Uterus (tissue), 4 donors: ENCODE data around the gene ZNF346. TPM values are rescaled to one million over a fixed set of nuclear protein-coding genes. Genes with fewer than 3 reads are reported as not detected.

ENCODE experiments used
- DNase-seq, 2 donors: peaks; one replicate each; pipeline ENCODE4 v3.0.0-alpha.2; 2019 to 2020
- H3K27ac ChIP-seq, 2 donors: fragments of 200-600 bp; sonication (generic); 1 replicate in 1 of 2; 2 replicates in 1 of 2; pipeline ENCODE4 v1.5.1; 2016 to 2018
- H3K27me3 ChIP-seq, 2 donors: fragments of 200-600 bp; sonication (generic); one replicate each; pipeline ENCODE4 v1.5.1; 2018 to 2019; ENCODE audit warnings: control low read depth in 1 of 2
- H3K36me3 ChIP-seq, 2 donors: fragments of 200-600 bp; sonication (generic); one replicate each; pipeline ENCODE4 v1.5.1; 2019; ENCODE audit warnings: control low read depth in 1 of 2
- H3K4me1 ChIP-seq, 2 donors: fragments of 200-600 bp; sonication (generic); one replicate each; pipeline ENCODE4 v1.5.1; 2018 to 2019; ENCODE audit warnings: control low read depth in 1 of 2
- H3K4me3 ChIP-seq, 2 donors: fragments of 200-600 bp; sonication (generic); 1 replicate in 1 of 2; 2 replicates in 1 of 2; pipeline ENCODE4 v1.5.1; 2018 to 2019; ENCODE audit warnings: mild to moderate bottlenecking in 1 of 2
- H3K9me3 ChIP-seq, 2 donors: fragments of 200-600 bp; sonication (generic); one replicate each; pipeline ENCODE4 v1.5.1; 2019; ENCODE audit warnings: control low read depth in 1 of 2
- POLR2A ChIP-seq, 2 donors: fragments of 450-650 bp; IDR thresholded peaks; one replicate each; pipeline ENCODE4 v1.6.1; 2016; ENCODE audit warnings: antibody characterized with exemption in 2 of 2, mild to moderate bottlenecking in 1 of 2, moderate library complexity in 1 of 2
- intact Hi-C: fragments of 100-400 bp; cut with DNase I; formaldehyde crosslinking; loops from one replicate; pipeline ENCODE4 v1.15.1; 2023; ENCODE audit warnings: low total_unique reads
- total RNA-seq, 4 donors: library from RNA; depleted of rRNA in 3 of 4; stranded (reverse); fragments of >200 nt in 3 of 4; gene quantifications; one replicate each; pipeline versions ENCODE4 v1.1.0 to v1.2.4, GENCODE V29; 2014 to 2023
- TF ChIP-seq, protein P1 (sequence below), 4 experiments: fragments of 200-600 bp in 2 of 4; fragments of 450-650 bp in 2 of 4; sonication (generic) in 2 of 4; IDR thresholded peaks; one replicate each; pipeline ENCODE4 v1.5.1; 2016 to 2019; ENCODE audit warnings: antibody characterized with exemption in 4 of 4, mild to moderate bottlenecking in 2 of 4, moderate library complexity in 1 of 4
- donor health status: DM: yes; HTN: yes; CAD: no.

ZNF346 gene
- total RNA-seq, 4 donors from 2014 or later = 10.5 to 38.5 (median 29.2) TPM

DNA sequence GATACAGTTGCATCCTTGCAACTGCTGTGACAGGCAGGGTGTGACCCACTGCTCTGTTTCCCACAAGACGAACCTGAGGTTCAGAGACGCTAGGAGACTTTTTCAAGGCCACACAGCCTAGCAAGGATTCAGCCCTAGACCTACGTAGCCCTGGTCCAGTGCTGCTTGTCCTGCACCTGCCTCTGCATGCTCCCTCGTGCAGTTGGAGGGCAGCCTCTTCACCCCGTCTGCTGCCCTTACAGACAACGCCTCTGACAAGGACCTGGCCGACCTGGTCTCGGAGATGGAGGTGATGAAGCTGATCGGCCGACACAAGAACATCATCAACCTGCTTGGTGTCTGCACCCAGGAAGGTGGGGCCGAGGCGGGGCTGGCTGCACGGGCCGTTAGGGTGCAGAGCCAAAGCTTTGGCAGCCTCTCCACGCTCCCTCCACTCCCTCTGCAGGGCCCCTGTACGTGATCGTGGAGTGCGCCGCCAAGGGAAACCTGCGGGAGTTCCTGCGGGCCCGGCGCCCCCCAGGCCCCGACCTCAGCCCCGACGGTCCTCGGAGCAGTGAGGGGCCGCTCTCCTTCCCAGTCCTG, 72.7 kb downstream of the ZNF346 start:
- Histone ChIP-seq H3K36me3 (no peaks in the 10 kb centered on the region), H3K27me3 (no peaks in the 10 kb centered on the region), H3K4me1 (no peaks in the 10 kb centered on the region), H3K4me3 (no peak overlapping the region), H3K9me3 (no peaks in the 10 kb centered on the region), H3K27ac (peak overlapping the region in 1 of 2 donors; percentile 65)
- no peak for TF ChIP-seq POLR2A (IDR thresholded peaks at IDR 0.05)
- TF ChIP-seq, protein P1, sequence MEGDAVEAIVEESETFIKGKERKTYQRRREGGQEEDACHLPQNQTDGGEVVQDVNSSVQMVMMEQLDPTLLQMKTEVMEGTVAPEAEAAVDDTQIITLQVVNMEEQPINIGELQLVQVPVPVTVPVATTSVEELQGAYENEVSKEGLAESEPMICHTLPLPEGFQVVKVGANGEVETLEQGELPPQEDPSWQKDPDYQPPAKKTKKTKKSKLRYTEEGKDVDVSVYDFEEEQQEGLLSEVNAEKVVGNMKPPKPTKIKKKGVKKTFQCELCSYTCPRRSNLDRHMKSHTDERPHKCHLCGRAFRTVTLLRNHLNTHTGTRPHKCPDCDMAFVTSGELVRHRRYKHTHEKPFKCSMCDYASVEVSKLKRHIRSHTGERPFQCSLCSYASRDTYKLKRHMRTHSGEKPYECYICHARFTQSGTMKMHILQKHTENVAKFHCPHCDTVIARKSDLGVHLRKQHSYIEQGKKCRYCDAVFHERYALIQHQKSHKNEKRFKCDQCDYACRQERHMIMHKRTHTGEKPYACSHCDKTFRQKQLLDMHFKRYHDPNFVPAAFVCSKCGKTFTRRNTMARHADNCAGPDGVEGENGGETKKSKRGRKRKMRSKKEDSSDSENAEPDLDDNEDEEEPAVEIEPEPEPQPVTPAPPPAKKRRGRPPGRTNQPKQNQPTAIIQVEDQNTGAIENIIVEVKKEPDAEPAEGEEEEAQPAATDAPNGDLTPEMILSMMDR (IDR thresholded peaks at IDR 0.05) = no peak
- DNase-seq = no peak
- intact Hi-C loops = no loop called here

- Histone ChIP-seq H3K4me1 (no peaks in the 10 kb centered on the region), H3K27ac (no peak overlapping the region), H3K36me3 (no peaks in the 10 kb centered on the region), H3K27me3 (no peaks in the 10 kb centered on the region), H3K9me3 (no peaks in the 10 kb centered on the region), H3K4me3 (no peak overlapping the region)
- TF ChIP-seq, protein P1 (IDR thresholded peaks at IDR 0.05) = no peak
- no peak for TF ChIP-seq POLR2A (IDR thresholded peaks at IDR 0.05)
- intact Hi-C loops = no loop called here
- DNase-seq = no peak
Observed at GRCh38 chr5:177096162-177097015, 73.9 kb downstream of the ZNF346 start.

- intact Hi-C loops = no loop called here
- H3K4me3 ChIP-seq = no peak overlapping the region
- H3K36me3 ChIP-seq = no peaks in the 10 kb centered on the region
- DNase-seq = no peak
- H3K27ac ChIP-seq = no peak overlapping the region
- TF ChIP-seq, protein P1 (IDR thresholded peaks at IDR 0.05) = no peak
- TF ChIP-seq POLR2A (IDR thresholded peaks at IDR 0.05) = no peak
- H3K9me3 ChIP-seq = no peaks in the 10 kb centered on the region
- no peaks in the 10 kb centered on the region for H3K27me3 ChIP-seq
- H3K4me1 ChIP-seq = no peaks in the 10 kb centered on the region
Observed at GRCh38 chr5:177097016-177097985, 74.8 kb downstream of the ZNF346 start.

DNA sequence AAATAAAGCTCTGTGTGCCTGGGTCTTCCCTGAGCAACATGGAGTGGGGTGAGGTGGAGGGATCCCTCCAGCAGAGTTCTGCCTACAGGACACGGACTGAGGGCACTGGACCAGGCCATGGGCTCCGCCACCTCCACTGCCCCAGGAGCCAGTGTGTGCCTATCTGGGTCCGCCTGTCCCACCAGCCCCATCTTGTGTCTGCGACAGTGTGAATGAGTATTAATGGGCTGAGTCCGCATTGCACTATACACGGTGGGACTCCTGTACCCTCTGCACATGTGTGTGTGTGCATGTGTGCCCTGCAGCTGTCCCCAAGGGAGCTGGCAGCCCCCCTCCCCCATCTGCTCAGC, 75.6 kb downstream of the ZNF346 start:
- H3K4me1 ChIP-seq = no peaks in the 10 kb centered on the region
- TF ChIP-seq, protein P1 (IDR thresholded peaks at IDR 0.05) = no peak
- TF ChIP-seq POLR2A (IDR thresholded peaks at IDR 0.05) = no peak
- no peak for DNase-seq
- no peak overlapping the region for H3K27ac ChIP-seq
- no peaks in the 10 kb centered on the region for H3K27me3 ChIP-seq
- no peak overlapping the region for H3K4me3 ChIP-seq
- intact Hi-C loops = no loop called here
- H3K9me3 ChIP-seq = no peaks in the 10 kb centered on the region
- no peaks in the 10 kb centered on the region for H3K36me3 ChIP-seq
